Liver (tissue), 9 donors: ENCODE data around the gene THSD4. TPM values are rescaled to one million over a fixed set of nuclear protein-coding genes. Genes with fewer than 3 reads are reported as not detected.

Source experiments
- DNase-seq: peaks from one replicate; pipeline ENCODE4 v3.0.0-alpha.2; 2017; ENCODE audit warnings: low spot score
- H3K27ac ChIP-seq, 2 donors: one replicate each; pipeline ENCODE4 v1.7.0; 2013; ENCODE audit warnings: inconsistent platforms in 2 of 2, low read length in 2 of 2, control low read depth in 1 of 2, low read depth in 1 of 2, mild to moderate bottlenecking in 1 of 2
- H3K27me3 ChIP-seq, 4 donors: one replicate each; pipeline versions ENCODE4 v1.6.1 to v1.7.0; 2013; ENCODE audit warnings: low read length in 3 of 4, inconsistent platforms in 1 of 4, mild to moderate bottlenecking in 1 of 4, moderate library complexity in 1 of 4; ENCODE audit not compliant: control insufficient read depth in 4 of 4, insufficient read depth in 4 of 4
- H3K36me3 ChIP-seq, 4 donors: one replicate each; pipeline versions ENCODE4 v1.6.1 to v1.7.0; 2013; ENCODE audit warnings: low read length in 3 of 4, mild to moderate bottlenecking in 3 of 4, low read depth in 1 of 4, moderate library complexity in 1 of 4; ENCODE audit not compliant: control insufficient read depth in 4 of 4, insufficient read depth in 3 of 4
- H3K4me1 ChIP-seq, 4 donors: one replicate each; pipeline versions ENCODE4 v1.6.1 to v1.7.0; 2013; ENCODE audit warnings: low read length in 3 of 4, mild to moderate bottlenecking in 3 of 4, moderate library complexity in 1 of 4; ENCODE audit not compliant: control insufficient read depth in 4 of 4, insufficient read depth in 4 of 4
- H3K4me3 ChIP-seq, 3 donors: one replicate each; pipeline versions ENCODE4 v1.6.1 to v1.7.0; 2013; ENCODE audit warnings: low read length in 3 of 3, control low read depth in 1 of 3, low read depth in 1 of 3, mild to moderate bottlenecking in 1 of 3
- H3K9ac ChIP-seq, 2 donors: one replicate each; pipeline ENCODE4 v1.7.0; 2013; ENCODE audit warnings: low read length in 2 of 2, mild to moderate bottlenecking in 2 of 2, moderate library complexity in 2 of 2, control low read depth in 1 of 2, low read depth in 1 of 2
- H3K9me3 ChIP-seq, 4 donors: one replicate each; pipeline versions ENCODE4 v1.6.1 to v1.7.0; 2013; ENCODE audit warnings: low read length in 3 of 4; ENCODE audit not compliant: control insufficient read depth in 4 of 4
- ATF3 ChIP-seq: IDR thresholded peaks from 2 replicates; pipeline ENCODE4 v1.6.1; 2016; ENCODE audit warnings: antibody characterized with exemption
- CTCF ChIP-seq: fragments of 150-350 bp; IDR thresholded peaks from 2 replicates; pipeline ENCODE4 v1.5.1; 2017; ENCODE audit warnings: improper control_type of control experiment, low read depth, low read length; ENCODE audit not compliant: missing input control
- EGR1 ChIP-seq, 2 donors: IDR thresholded peaks; 2 replicates each; pipeline ENCODE4 v1.6.1; 2016 to 2018; ENCODE audit warnings: antibody characterized with exemption in 2 of 2, low read depth in 2 of 2
- FOXA1 ChIP-seq: IDR thresholded peaks from 2 replicates; pipeline ENCODE4 v1.6.1; 2016; ENCODE audit warnings: antibody characterized with exemption
- FOXA2 ChIP-seq: IDR thresholded peaks from 2 replicates; pipeline ENCODE4 v1.6.1; 2016; ENCODE audit warnings: antibody characterized with exemption
- GABPA ChIP-seq, 2 donors: IDR thresholded peaks in 1 of 2; conservative IDR thresholded peaks in 1 of 2; 2 replicates each; pipeline ENCODE4 v1.6.1; 2016; ENCODE audit warnings: antibody characterized with exemption in 2 of 2, mild to moderate bottlenecking in 1 of 2, moderate library complexity in 1 of 2
- HNF4A ChIP-seq, 2 donors: conservative IDR thresholded peaks; 2 replicates each; pipeline ENCODE4 v1.6.1; 2016; ENCODE audit warnings: antibody characterized with exemption in 2 of 2, mild to moderate bottlenecking in 2 of 2
- JUND ChIP-seq, 2 donors: IDR thresholded peaks; 2 replicates each; pipeline ENCODE4 v1.6.1; 2016; ENCODE audit warnings: antibody characterized with exemption in 2 of 2
- NR2F2 ChIP-seq: IDR thresholded peaks from 2 replicates; pipeline ENCODE4 v1.6.1; 2016; ENCODE audit warnings: antibody characterized with exemption
- REST ChIP-seq: IDR thresholded peaks from 2 replicates; pipeline ENCODE4 v1.6.1; 2016; ENCODE audit warnings: antibody characterized with exemption, mild to moderate bottlenecking
- SP1 ChIP-seq: IDR thresholded peaks from 2 replicates; pipeline ENCODE4 v1.6.1; 2018; ENCODE audit warnings: antibody characterized with exemption, mild to moderate bottlenecking
- TAF1 ChIP-seq: conservative IDR thresholded peaks from 2 replicates; pipeline ENCODE4 v1.6.1; 2016; ENCODE audit warnings: antibody characterized with exemption, mild to moderate bottlenecking
- YY1 ChIP-seq: IDR thresholded peaks from 2 replicates; pipeline ENCODE4 v1.6.1; 2016; ENCODE audit warnings: antibody characterized with exemption, mild to moderate bottlenecking
- ZBTB33 ChIP-seq: IDR thresholded peaks from 2 replicates; pipeline ENCODE4 v1.6.1; 2016; ENCODE audit warnings: antibody characterized with exemption
- WGBS: extraction: QIAGEN DNeasy Blood & Tissue Kit; methylation state at CpG from one replicate; pipeline ENCODE4 v1.1.7; 2013; 5-methylcytosine and 5-hydroxymethylcytosine counted together
- polyA plus RNA-seq, 2 donors: library from polyadenylated mRNA; stranded (reverse) in 1 of 2; unstranded in 1 of 2; fragments of 200-250 nt in 1 of 2; fragments of >200 nt in 1 of 2; fragmentation: Nextera tagmentation in 1 of 2; extraction: Ambion mirVana in 1 of 2; gene quantifications; one replicate each; pipeline versions ENCODE4 v1.2.1 to v1.2.3, GENCODE V29; 2013 to 2015
- total RNA-seq, 2 donors: library from RNA; depleted of rRNA; stranded (reverse); fragments of >200 nt; gene quantifications; one replicate each; pipeline ENCODE4 v1.2.3, GENCODE V29; 2014
- donor health status: healthy.
- donor health status: healthy.
- donor health status: healthy.
- donor health status: healthy.
- donor health status: healthy.

THSD4 gene
- total and polyA plus RNA-seq, 4 donors = 0.23 to 11.5 (median 1.9) TPM

- Histone ChIP-seq H3K36me3 (peaks cover 0 to 2% (median 0%) of the 10 kb centered on the region in 4 donors), H3K27me3 (no peaks in the 10 kb centered on the region), H3K4me3 (no peak overlapping the region), H3K4me1 (no peaks in the 10 kb centered on the region), H3K9ac (no peak overlapping the region), H3K27ac (no peak overlapping the region), H3K9me3 (no peaks in the 10 kb centered on the region)
- 93% methylated on average over 7 of the region's 7 CpGs for WGBS
- DNase-seq = no peak
- TF ChIP-seq EGR1 (IDR thresholded peaks at IDR 0.05; ENCODE audit: low read depth in 2 of 2) (no peak), SP1 (no peak), ATF3 (no peak), HNF4A (conservative IDR thresholded peaks at IDR 0.05) (no peak), FOXA2 (no peak), NR2F2 (no peak), CTCF (no peak), FOXA1 (no peak), REST (no peak), TAF1 (no peak), YY1 (no peak), GABPA (IDR thresholded peaks at IDR 0.05 in 1 of 2, conservative IDR thresholded peaks at IDR 0.05 in 1 of 2) (no peak)
Observed at GRCh38 chr15:71791975-71792374, 676.7 kb downstream of the THSD4 start.

- TF ChIP-seq ZBTB33 (no peak), JUND (IDR thresholded peaks at IDR 0.05) (no peak)
- no peak overlapping the region for H3K9ac ChIP-seq
- H3K27ac ChIP-seq = no peak overlapping the region
- peaks cover 0 to 2% (median 0%) of the 10 kb centered on the region in 4 donors for H3K36me3 ChIP-seq
- no peaks in the 10 kb centered on the region for H3K9me3 ChIP-seq
- H3K4me1 ChIP-seq = no peaks in the 10 kb centered on the region
- H3K27me3 ChIP-seq = no peaks in the 10 kb centered on the region
- H3K4me3 ChIP-seq = no peak overlapping the region
- WGBS = 79% methylated on average over 2 of the region's 2 CpGs
- no peak for DNase-seq
Observed at GRCh38 chr15:71792521-71792920, 677.2 kb downstream of the THSD4 start.
